ENCODE measurements around the gene ZNF474.
A peak's percentile ranks its signal among the peaks of the same experiment; 100 is the strongest.

Gene ZNF474

DNA sequence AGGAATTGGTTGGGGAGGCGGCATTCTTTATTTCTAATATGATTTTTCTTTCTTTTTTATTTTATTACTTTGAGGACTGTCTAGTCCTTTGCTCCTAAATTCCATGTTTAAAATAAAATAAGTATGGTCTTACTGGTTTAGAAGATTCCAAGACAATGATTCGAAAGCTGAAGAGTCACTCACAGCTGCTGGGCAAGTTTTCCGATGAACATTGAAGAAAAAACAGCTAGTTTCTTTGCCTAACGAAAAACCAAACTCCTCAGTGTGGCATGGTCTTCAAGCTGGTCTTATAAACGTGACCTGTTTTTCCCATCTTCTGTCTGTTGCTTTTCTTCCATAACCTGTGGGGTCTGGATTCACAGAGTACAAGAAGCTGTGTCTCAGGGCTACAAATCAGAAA is 25.1 kb downstream of the ZNF474 start:
- peaks cover 0 to 50% (median 25%) of the 10 kb centered on the region in 4 donors for H3K4me1 ChIP-seq

DNA sequence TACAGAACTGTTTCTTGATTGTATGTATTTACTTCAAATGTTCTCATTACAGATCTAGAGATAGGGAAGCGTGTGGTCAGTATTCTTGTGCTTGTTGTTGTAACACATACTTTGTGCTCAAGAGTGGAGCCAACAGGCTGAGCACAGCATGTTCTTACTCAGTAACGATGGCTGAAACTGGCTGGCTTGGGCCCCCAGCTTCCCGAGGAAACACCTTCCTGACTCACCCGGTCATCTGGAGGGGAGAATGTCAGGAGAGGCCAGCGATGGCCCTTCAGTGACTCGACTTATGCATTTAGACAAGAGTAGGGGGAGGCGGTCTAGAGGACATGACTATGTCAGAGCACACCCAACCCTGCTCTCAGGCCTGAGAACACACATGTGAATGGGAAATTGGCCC is 25.6 kb downstream of the ZNF474 start:
- H3K9me3 ChIP-seq = no peaks in the 10 kb centered on the region
- H3K4me3 ChIP-seq = no peak overlapping the region
- no peaks in the 10 kb centered on the region for H3K27me3 ChIP-seq
- peak overlapping the region; percentile 29 to 48 for H3K27ac ChIP-seq
- DNase-seq = peak; percentile 81 to 86
- H3K4me1 ChIP-seq = peaks cover 0 to 50% (median 25%) of the 10 kb centered on the region in 4 donors
- TF ChIP-seq, protein P1, sequence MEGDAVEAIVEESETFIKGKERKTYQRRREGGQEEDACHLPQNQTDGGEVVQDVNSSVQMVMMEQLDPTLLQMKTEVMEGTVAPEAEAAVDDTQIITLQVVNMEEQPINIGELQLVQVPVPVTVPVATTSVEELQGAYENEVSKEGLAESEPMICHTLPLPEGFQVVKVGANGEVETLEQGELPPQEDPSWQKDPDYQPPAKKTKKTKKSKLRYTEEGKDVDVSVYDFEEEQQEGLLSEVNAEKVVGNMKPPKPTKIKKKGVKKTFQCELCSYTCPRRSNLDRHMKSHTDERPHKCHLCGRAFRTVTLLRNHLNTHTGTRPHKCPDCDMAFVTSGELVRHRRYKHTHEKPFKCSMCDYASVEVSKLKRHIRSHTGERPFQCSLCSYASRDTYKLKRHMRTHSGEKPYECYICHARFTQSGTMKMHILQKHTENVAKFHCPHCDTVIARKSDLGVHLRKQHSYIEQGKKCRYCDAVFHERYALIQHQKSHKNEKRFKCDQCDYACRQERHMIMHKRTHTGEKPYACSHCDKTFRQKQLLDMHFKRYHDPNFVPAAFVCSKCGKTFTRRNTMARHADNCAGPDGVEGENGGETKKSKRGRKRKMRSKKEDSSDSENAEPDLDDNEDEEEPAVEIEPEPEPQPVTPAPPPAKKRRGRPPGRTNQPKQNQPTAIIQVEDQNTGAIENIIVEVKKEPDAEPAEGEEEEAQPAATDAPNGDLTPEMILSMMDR (IDR thresholded peaks at IDR 0.05) = no peak
- intact Hi-C loops (cut with DNase I; ENCODE audit: low total_unique reads) = no loop called here
- no peaks in the 10 kb centered on the region for H3K36me3 ChIP-seq

More for the DNA sequence above, 25.1 kb downstream of the ZNF474 start:
- Histone ChIP-seq H3K4me3 (no peak overlapping the region), H3K36me3 (no peaks in the 10 kb centered on the region), H3K9me3 (no peaks in the 10 kb centered on the region), H3K27me3 (no peaks in the 10 kb centered on the region), H3K27ac (peak overlapping the region; percentile 29 to 48)
- TF ChIP-seq, protein P1 (IDR thresholded peaks at IDR 0.05) = no peak
- intact Hi-C loops (cut with DNase I; ENCODE audit: low total_unique reads) = no loop called here
- no peak for DNase-seq

DNA sequence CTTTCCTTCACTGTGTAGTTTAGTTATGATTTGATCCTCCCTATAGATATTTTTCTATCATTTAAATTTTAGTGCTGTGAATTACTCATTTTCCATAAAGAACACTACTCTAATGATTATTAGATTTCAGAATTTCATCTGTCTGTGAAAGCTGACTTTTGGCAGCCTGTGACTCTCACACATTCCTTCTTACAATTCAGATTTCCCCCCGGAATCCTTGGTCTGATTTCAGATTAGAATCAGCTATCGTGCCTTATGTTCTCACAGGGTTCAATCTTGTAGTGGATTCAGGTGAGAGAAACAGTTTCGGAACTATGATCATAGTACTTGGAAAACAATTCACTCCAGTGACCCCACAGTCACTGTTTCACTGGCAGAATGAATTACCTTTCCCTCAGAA is 26.2 kb downstream of the ZNF474 start:
- Histone ChIP-seq H3K27ac (peak overlapping the region; percentile 29 to 48), H3K9me3 (no peaks in the 10 kb centered on the region), H3K4me1 (peaks cover 0 to 50% (median 25%) of the 10 kb centered on the region in 4 donors), H3K36me3 (no peaks in the 10 kb centered on the region), H3K27me3 (no peaks in the 10 kb centered on the region), H3K4me3 (no peak overlapping the region)
- DNase-seq = no peak
- TF ChIP-seq, protein P1 (IDR thresholded peaks at IDR 0.05) = no peak
- intact Hi-C loops (cut with DNase I; ENCODE audit: low total_unique reads) = no loop called here

DNA sequence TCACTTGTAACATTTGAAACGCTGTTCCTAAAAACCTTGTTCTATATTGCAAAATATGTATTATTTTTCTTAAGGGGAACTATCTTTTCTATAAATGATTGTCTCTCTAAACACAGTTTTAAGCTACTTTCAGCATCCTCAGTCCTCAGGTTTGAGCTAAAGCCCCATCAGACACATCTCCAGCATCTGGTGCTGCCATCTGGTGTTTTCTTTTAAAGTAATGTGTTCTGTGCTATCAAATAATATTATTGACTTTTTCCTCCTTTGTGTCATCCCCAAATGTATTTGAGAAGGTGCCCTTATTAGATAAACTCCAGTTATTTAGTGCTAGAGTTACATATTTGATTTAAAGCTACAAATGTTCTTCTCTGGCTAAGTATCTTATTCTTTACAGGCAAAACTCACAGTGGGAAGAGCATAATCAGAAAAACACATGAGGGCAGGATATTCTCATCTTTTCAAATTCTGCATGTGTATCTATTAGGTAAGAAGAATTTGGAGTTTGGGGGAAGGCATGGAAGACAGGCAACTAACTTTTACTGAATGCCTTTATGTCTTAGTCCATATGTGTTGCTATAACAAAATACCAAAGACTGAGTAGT is 27.5 kb downstream of the ZNF474 start:
- no peak for DNase-seq
- Histone ChIP-seq H3K4me1 (peaks cover 0 to 44% (median 20%) of the 10 kb centered on the region in 4 donors), H3K4me3 (no peak overlapping the region), H3K27ac (no peak overlapping the region), H3K27me3 (no peaks in the 10 kb centered on the region), H3K36me3 (no peaks in the 10 kb centered on the region), H3K9me3 (no peaks in the 10 kb centered on the region)
- TF ChIP-seq, protein P1 (IDR thresholded peaks at IDR 0.05) = peak; percentile 20 to 30
- intact Hi-C loops (cut with DNase I; ENCODE audit: low total_unique reads) = no loop called here

DNA sequence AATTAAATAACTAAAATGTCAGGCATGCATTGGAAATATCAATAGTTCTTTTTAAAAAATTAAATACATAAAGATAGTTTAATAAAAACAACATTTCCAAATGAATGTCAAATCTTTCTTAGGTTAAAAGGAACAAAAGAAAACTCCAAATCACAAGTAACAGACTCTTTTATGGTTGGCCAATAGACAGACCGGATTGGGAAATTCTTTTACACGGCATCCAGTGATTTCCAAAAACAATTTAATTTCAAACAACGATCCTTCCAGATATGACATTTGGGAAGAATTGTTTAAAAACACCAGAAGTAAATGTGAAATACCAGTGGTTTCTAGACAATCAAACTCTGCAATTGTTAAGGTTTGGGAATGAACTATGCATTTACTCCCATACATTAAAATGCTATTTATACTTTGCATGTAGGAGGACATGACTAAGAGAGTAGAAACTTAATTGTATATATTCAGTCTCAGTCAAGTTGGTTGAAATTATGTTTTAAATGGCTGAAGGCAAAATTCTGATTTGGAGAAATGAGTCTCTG is 32.8 kb downstream of the ZNF474 start:
- H3K27me3 ChIP-seq = no peaks in the 10 kb centered on the region
- H3K4me1 ChIP-seq = peaks cover 0 to 34% (median 17%) of the 10 kb centered on the region in 4 donors
- no peak for DNase-seq
- no peak overlapping the region for H3K4me3 ChIP-seq
- H3K27ac ChIP-seq = peak overlapping the region in 1 of 2 donors; percentile 59
- no peaks in the 10 kb centered on the region for H3K36me3 ChIP-seq
- TF ChIP-seq, protein P1 (IDR thresholded peaks at IDR 0.05) = no peak
- intact Hi-C loops (cut with DNase I; ENCODE audit: low total_unique reads) = no loop called here
- H3K9me3 ChIP-seq = no peaks in the 10 kb centered on the region
